Measurements from ENCODE around the gene LYL1. TPM values are rescaled to one million over a fixed set of nuclear protein-coding genes. Genes with fewer than 3 reads are reported as not detected.

Gene LYL1
- total RNA-seq, 1 experiment from 2014 or later = 0.59 TPM

GRCh38 chr19:13112555-13112954 lies 9.9 kb upstream of the LYL1 start:
- POLR2A ChIA-PET = no interaction called here

GRCh38 chr19:13110099-13110610 lies 7.5 kb upstream of the LYL1 start:
- no TSS peak for BruUV-seq (replicated peaks)
- no peak overlapping the region for H3K4me3 Mint-ChIP-seq (ENCODE audit: unreplicated experiment)
- no peaks in the 10 kb centered on the region for H3K4me1 Mint-ChIP-seq (ENCODE audit: low read depth, unreplicated experiment)
- peaks cover 21% of the 10 kb centered on the region for H3K36me3 Mint-ChIP-seq (ENCODE audit: insufficient read depth, unreplicated experiment)
- H3K9me3 Mint-ChIP-seq (ENCODE audit: unreplicated experiment) = no peaks in the 10 kb centered on the region
- no peaks in the 10 kb centered on the region for H3K36me3 ChIP-seq (ENCODE audit: control insufficient read depth, insufficient read depth, low read length)
- no peaks in the 10 kb centered on the region for H3K27me3 ChIP-seq (replicated peaks; ENCODE audit: control insufficient read depth, insufficient read depth, low read length)
- no peak for DNase-seq
- H3K9me3 ChIP-seq = no peaks in the 10 kb centered on the region
- H3K4me1 ChIP-seq = no peaks in the 10 kb centered on the region
- CTCF ChIA-PET = no interaction called here
- POLR2A ChIA-PET = no interaction called here
- H3K27me3 Mint-ChIP-seq (ENCODE audit: insufficient read depth, unreplicated experiment) = no peaks in the 10 kb centered on the region
- no peak overlapping the region for H3K4me3 ChIP-seq (ENCODE audit: low read depth, low read length)
- intact Hi-C loops (cut with micrococcal nuclease; ENCODE audit: unreplicated experiment) = no loop called here
- TF ChIP-seq, protein P1, sequence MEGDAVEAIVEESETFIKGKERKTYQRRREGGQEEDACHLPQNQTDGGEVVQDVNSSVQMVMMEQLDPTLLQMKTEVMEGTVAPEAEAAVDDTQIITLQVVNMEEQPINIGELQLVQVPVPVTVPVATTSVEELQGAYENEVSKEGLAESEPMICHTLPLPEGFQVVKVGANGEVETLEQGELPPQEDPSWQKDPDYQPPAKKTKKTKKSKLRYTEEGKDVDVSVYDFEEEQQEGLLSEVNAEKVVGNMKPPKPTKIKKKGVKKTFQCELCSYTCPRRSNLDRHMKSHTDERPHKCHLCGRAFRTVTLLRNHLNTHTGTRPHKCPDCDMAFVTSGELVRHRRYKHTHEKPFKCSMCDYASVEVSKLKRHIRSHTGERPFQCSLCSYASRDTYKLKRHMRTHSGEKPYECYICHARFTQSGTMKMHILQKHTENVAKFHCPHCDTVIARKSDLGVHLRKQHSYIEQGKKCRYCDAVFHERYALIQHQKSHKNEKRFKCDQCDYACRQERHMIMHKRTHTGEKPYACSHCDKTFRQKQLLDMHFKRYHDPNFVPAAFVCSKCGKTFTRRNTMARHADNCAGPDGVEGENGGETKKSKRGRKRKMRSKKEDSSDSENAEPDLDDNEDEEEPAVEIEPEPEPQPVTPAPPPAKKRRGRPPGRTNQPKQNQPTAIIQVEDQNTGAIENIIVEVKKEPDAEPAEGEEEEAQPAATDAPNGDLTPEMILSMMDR (IDR thresholded peaks at IDR 0.05; ENCODE audit: insufficient read depth in 1 of 2, low read depth in 1 of 2, low read length in 1 of 2, severe bottlenecking in 1 of 2, unreplicated experiment in 1 of 2) = no peak
- H3K27ac Mint-ChIP-seq (ENCODE audit: unreplicated experiment) = no peak overlapping the region

More at GRCh38 chr19:13112555-13112954, 9.9 kb upstream of the LYL1 start:
- no peak overlapping the region for H3K4me3 Mint-ChIP-seq (ENCODE audit: unreplicated experiment)
- no peak for DNase-seq
- Histone ChIP-seq H3K36me3 (ENCODE audit: control insufficient read depth, insufficient read depth, low read length) (no peaks in the 10 kb centered on the region), H3K4me3 (ENCODE audit: low read depth, low read length) (no peak overlapping the region), H3K27me3 (replicated peaks; ENCODE audit: control insufficient read depth, insufficient read depth, low read length) (no peaks in the 10 kb centered on the region), H3K4me1 (no peaks in the 10 kb centered on the region), H3K9me3 (no peaks in the 10 kb centered on the region)
- no peak overlapping the region for H3K27ac Mint-ChIP-seq (ENCODE audit: unreplicated experiment)
- peaks cover 26% of the 10 kb centered on the region for H3K36me3 Mint-ChIP-seq (ENCODE audit: insufficient read depth, unreplicated experiment)
- intact Hi-C loops (cut with micrococcal nuclease; ENCODE audit: unreplicated experiment) = no loop called here
- H3K9me3 Mint-ChIP-seq (ENCODE audit: unreplicated experiment) = no peaks in the 10 kb centered on the region
- no TSS peak for BruUV-seq (replicated peaks)
- TF ChIP-seq, protein P1 (IDR thresholded peaks at IDR 0.05; ENCODE audit: insufficient read depth in 1 of 2, low read depth in 1 of 2, low read length in 1 of 2, severe bottlenecking in 1 of 2, unreplicated experiment in 1 of 2) = no peak
- peaks cover 6% of the 10 kb centered on the region for H3K4me1 Mint-ChIP-seq (ENCODE audit: low read depth, unreplicated experiment)
- H3K27me3 Mint-ChIP-seq (ENCODE audit: insufficient read depth, unreplicated experiment) = no peaks in the 10 kb centered on the region
- CTCF ChIA-PET = no interaction called here

DNA sequence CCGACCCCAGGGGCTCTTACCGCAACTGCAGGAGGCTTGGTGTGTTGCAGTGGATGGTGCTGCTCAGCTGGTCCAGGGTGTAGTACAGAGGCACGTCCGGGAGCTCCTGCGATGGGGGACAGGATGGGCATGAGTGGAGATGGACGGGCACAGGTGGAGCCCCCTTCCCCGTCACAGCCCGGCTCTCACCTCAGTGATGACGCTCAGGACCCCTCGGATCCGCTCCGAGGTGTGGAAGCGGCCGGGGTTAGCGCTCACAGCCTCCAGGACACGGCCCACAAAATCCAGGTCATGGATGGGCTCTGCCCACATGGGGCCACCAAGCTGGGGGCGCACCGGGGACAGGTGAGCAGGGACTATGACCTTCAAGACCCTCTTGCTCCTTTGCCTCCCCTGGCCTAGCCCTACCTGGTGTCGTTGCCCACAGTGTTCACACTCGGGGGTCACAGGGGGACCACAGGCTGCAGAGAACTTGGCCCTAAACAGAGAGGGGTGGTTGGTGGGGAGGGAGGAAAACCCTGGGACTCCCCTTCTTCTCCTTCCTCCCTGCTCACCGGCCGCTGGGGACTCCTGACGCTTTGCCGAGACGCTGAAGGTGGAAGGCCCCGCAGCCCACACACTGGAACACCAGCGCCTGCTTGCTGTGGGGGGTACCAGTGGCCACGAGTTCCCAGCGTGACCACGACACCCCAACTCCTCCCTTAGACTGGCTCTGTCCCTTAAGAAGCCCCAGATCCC lies 6.9 kb upstream of the LYL1 start:
- BruUV-seq (replicated peaks) = no TSS peak

More for the DNA sequence above, 6.9 kb upstream of the LYL1 start:
- ChIA-PET CTCF (interaction anchor here (0.6 to 1.2 kb wide), 2 partner anchors 132 to 144 kb away, joined by 3 to 4 read pairs; no protein-coding TSS in a partner anchor), POLR2A (no interaction called here)
- H3K9me3 ChIP-seq = no peaks in the 10 kb centered on the region
- Mint-ChIP-seq H3K27ac (ENCODE audit: unreplicated experiment) (no peak overlapping the region), H3K9me3 (ENCODE audit: unreplicated experiment) (no peaks in the 10 kb centered on the region), H3K36me3 (ENCODE audit: insufficient read depth, unreplicated experiment) (peaks cover 24% of the 10 kb centered on the region), H3K27me3 (ENCODE audit: insufficient read depth, unreplicated experiment) (no peaks in the 10 kb centered on the region), H3K4me3 (ENCODE audit: unreplicated experiment) (no peak overlapping the region), H3K4me1 (ENCODE audit: low read depth, unreplicated experiment) (no peaks in the 10 kb centered on the region)
- no peak overlapping the region for H3K4me3 ChIP-seq (ENCODE audit: low read depth, low read length)
- no peaks in the 10 kb centered on the region for H3K27me3 ChIP-seq (replicated peaks; ENCODE audit: control insufficient read depth, insufficient read depth, low read length)
- TF ChIP-seq, protein P1 (IDR thresholded peaks at IDR 0.05; ENCODE audit: insufficient read depth in 1 of 2, low read depth in 1 of 2, low read length in 1 of 2, severe bottlenecking in 1 of 2, unreplicated experiment in 1 of 2) = no peak
- no peaks in the 10 kb centered on the region for H3K36me3 ChIP-seq (ENCODE audit: control insufficient read depth, insufficient read depth, low read length)
- no peaks in the 10 kb centered on the region for H3K4me1 ChIP-seq
- intact Hi-C loops (cut with micrococcal nuclease; ENCODE audit: unreplicated experiment) = no loop called here
- no peak for DNase-seq

Data from Caco-2 (cell line).